Activated naive CD8-positive, alpha-beta T cell treated with anti-CD3 and anti-CD28 coated beads, Interleukin-2, amount 50 U/mL, for 24 hours (primary cell): Measurements from ENCODE around the gene KRT86.
A peak's percentile ranks its signal among the peaks of the same experiment; 100 is the strongest.
"Not testable (repeated sequence)": the region's sequence is repeated elsewhere in the genome, so short reads cannot be mapped to it uniquely, and the experiment has no call there.

ENCODE experiments used
- ATAC-seq: fragments of 150-1000 bp; cut with Tn5 transposase; one replicate; pipeline ENCODE4 v1.10.0; 2021
- DNase-seq: peaks from one replicate; pipeline ENCODE4 v3.0.0; 2021
- H3K27ac Mint-ChIP-seq: one replicate; pipeline ENCODE4 v1.8.0; 2021; ENCODE audit warnings: mild to moderate bottlenecking, mixed read lengths
- H3K27me3 Mint-ChIP-seq: one replicate; pipeline ENCODE4 v1.8.0; 2021; ENCODE audit warnings: mixed read lengths
- H3K36me3 Mint-ChIP-seq: one replicate; pipeline ENCODE4 v1.8.0; 2021; ENCODE audit warnings: low read depth, mixed read lengths
- H3K4me1 Mint-ChIP-seq: one replicate; pipeline ENCODE4 v1.8.0; 2021; ENCODE audit warnings: mixed read lengths
- H3K4me3 Mint-ChIP-seq: one replicate; pipeline ENCODE4 v1.8.0; 2021; ENCODE audit warnings: mild to moderate bottlenecking, moderate library complexity, mixed read lengths
- H3K9me3 Mint-ChIP-seq: one replicate; pipeline ENCODE4 v1.8.0; 2021; ENCODE audit warnings: mixed read lengths

Gene KRT86

GRCh38 chr12:52314511-52314910 is 40.1 kb downstream of the KRT86 start:
- Mint-ChIP-seq H3K4me3 (no peak overlapping the region), H3K36me3 (no peaks in the 10 kb centered on the region), H3K9me3 (no peaks in the 10 kb centered on the region), H3K27ac (no peak overlapping the region), H3K4me1 (no peaks in the 10 kb centered on the region), H3K27me3 (peaks cover 31% of the 10 kb centered on the region)
- DNase-seq (no peak), ATAC-seq (no peak)

- H3K27ac Mint-ChIP-seq, H3K9me3 Mint-ChIP-seq, H3K4me3 Mint-ChIP-seq, H3K36me3 Mint-ChIP-seq, H3K4me1 Mint-ChIP-seq, ATAC-seq: not testable (repeated sequence)
- peak; percentile 51 for DNase-seq
- peaks cover 26% of the 10 kb centered on the region for H3K27me3 Mint-ChIP-seq
These were observed 41.3 kb downstream of the KRT86 start for GRCh38 chr12:52315721-52316120.

GRCh38 chr12:52316290-52316689 is 41.8 kb downstream of the KRT86 start:
- Mint-ChIP-seq H3K27ac (no peak overlapping the region), H3K4me3 (no peak overlapping the region), H3K36me3 (no peaks in the 10 kb centered on the region), H3K4me1 (no peaks in the 10 kb centered on the region), H3K27me3 (peaks cover 23% of the 10 kb centered on the region), H3K9me3 (no peaks in the 10 kb centered on the region)
- ATAC-seq (no peak), DNase-seq (no peak)

GRCh38 chr12:52316701-52317100 is 42.3 kb downstream of the KRT86 start:
- no peak for ATAC-seq
- Mint-ChIP-seq H3K9me3 (no peaks in the 10 kb centered on the region), H3K36me3 (no peaks in the 10 kb centered on the region), H3K4me1 (no peaks in the 10 kb centered on the region), H3K27ac (no peak overlapping the region), H3K27me3 (peaks cover 18% of the 10 kb centered on the region), H3K4me3 (no peak overlapping the region)
- DNase-seq: no peak

GRCh38 chr12:52317468-52318052 is 43.1 kb downstream of the KRT86 start:
- Mint-ChIP-seq H3K4me3 (no peak overlapping the region), H3K9me3 (no peaks in the 10 kb centered on the region), H3K27me3 (peaks cover 12% of the 10 kb centered on the region), H3K4me1 (no peaks in the 10 kb centered on the region), H3K27ac (no peak overlapping the region), H3K36me3 (no peaks in the 10 kb centered on the region)
- ATAC-seq: no peak
- no peak for DNase-seq

- H3K27me3 Mint-ChIP-seq: peaks cover 8% of the 10 kb centered on the region
- no peak overlapping the region for H3K4me3 Mint-ChIP-seq
- DNase-seq: no peak
- no peak for ATAC-seq
- H3K9me3 Mint-ChIP-seq: no peaks in the 10 kb centered on the region
- H3K27ac Mint-ChIP-seq: no peak overlapping the region
- no peaks in the 10 kb centered on the region for H3K4me1 Mint-ChIP-seq
- no peaks in the 10 kb centered on the region for H3K36me3 Mint-ChIP-seq
These were observed 44.0 kb downstream of the KRT86 start for GRCh38 chr12:52318241-52318990.

- DNase-seq: no peak
- Mint-ChIP-seq H3K36me3 (no peaks in the 10 kb centered on the region), H3K27ac (no peak overlapping the region), H3K4me3 (no peak overlapping the region), H3K4me1 (no peaks in the 10 kb centered on the region), H3K27me3 (peaks cover 8% of the 10 kb centered on the region), H3K9me3 (no peaks in the 10 kb centered on the region)
- ATAC-seq: no peak
These were observed 44.7 kb downstream of the KRT86 start for GRCh38 chr12:52319097-52319496.

GRCh38 chr12:52320784-52321400 is 46.4 kb downstream of the KRT86 start, which contains the start of gene KRT83:
KRT83 (minus strand) TSS chr12:52321398; CDS start chr12:52321335, 63 bp downstream.
- Mint-ChIP-seq H3K9me3 (no peaks in the 10 kb centered on the region), H3K4me1 (no peaks in the 10 kb centered on the region), H3K27me3 (peaks cover 8% of the 10 kb centered on the region), H3K36me3 (no peaks in the 10 kb centered on the region), H3K4me3 (no peak within 1 kb of the TSS), H3K27ac (no peak within 1 kb of the TSS)
- no peak for ATAC-seq
- DNase-seq: no peak

GRCh38 chr12:52321418-52321817 is 47.0 kb downstream of the KRT86 start:
- H3K4me3 Mint-ChIP-seq: no peak overlapping the region
- H3K27me3 Mint-ChIP-seq: peaks cover 8% of the 10 kb centered on the region
- H3K36me3 Mint-ChIP-seq: no peaks in the 10 kb centered on the region
- no peak for DNase-seq
- H3K4me1 Mint-ChIP-seq: no peaks in the 10 kb centered on the region
- no peak overlapping the region for H3K27ac Mint-ChIP-seq
- no peaks in the 10 kb centered on the region for H3K9me3 Mint-ChIP-seq
- ATAC-seq: no peak

GRCh38 chr12:52322069-52322468 is 47.6 kb downstream of the KRT86 start:
- peaks cover 8% of the 10 kb centered on the region for H3K27me3 Mint-ChIP-seq
- no peak overlapping the region for H3K27ac Mint-ChIP-seq
- no peaks in the 10 kb centered on the region for H3K36me3 Mint-ChIP-seq

GRCh38 chr12:52323001-52323400 is 48.6 kb downstream of the KRT86 start:
- Mint-ChIP-seq H3K36me3 (no peaks in the 10 kb centered on the region), H3K9me3 (no peaks in the 10 kb centered on the region), H3K4me1 (peaks cover 8% of the 10 kb centered on the region), H3K4me3 (no peak overlapping the region), H3K27me3 (peaks cover 11% of the 10 kb centered on the region), H3K27ac (no peak overlapping the region)
- ATAC-seq: no peak
- DNase-seq: no peak

More at GRCh38 chr12:52322069-52322468, 47.6 kb downstream of the KRT86 start:
- Mint-ChIP-seq H3K9me3 (no peaks in the 10 kb centered on the region), H3K4me1 (peaks cover 2% of the 10 kb centered on the region), H3K4me3 (no peak overlapping the region)
- ATAC-seq (no peak), DNase-seq (no peak)

GRCh38 chr12:52323416-52324152 is 49.1 kb downstream of the KRT86 start:
- peaks cover 8% of the 10 kb centered on the region for H3K27me3 Mint-ChIP-seq
- no peak overlapping the region for H3K27ac Mint-ChIP-seq
- H3K36me3 Mint-ChIP-seq: no peaks in the 10 kb centered on the region
- H3K9me3 Mint-ChIP-seq: no peaks in the 10 kb centered on the region
- ATAC-seq (no peak), DNase-seq (no peak)
- H3K4me3 Mint-ChIP-seq: no peak overlapping the region
- peaks cover 8% of the 10 kb centered on the region for H3K4me1 Mint-ChIP-seq

GRCh38 chr12:52324153-52324444 is 49.7 kb downstream of the KRT86 start:
- H3K27ac Mint-ChIP-seq: no peak overlapping the region
- DNase-seq (no peak), ATAC-seq (no peak)
- no peaks in the 10 kb centered on the region for H3K36me3 Mint-ChIP-seq
- peaks cover 8% of the 10 kb centered on the region for H3K27me3 Mint-ChIP-seq
- H3K4me3 Mint-ChIP-seq: no peak overlapping the region
- H3K4me1 Mint-ChIP-seq: peaks cover 8% of the 10 kb centered on the region
- no peaks in the 10 kb centered on the region for H3K9me3 Mint-ChIP-seq

GRCh38 chr12:52327052-52327829 is 52.8 kb downstream of the KRT86 start:
- H3K27me3 Mint-ChIP-seq: peaks cover 7% of the 10 kb centered on the region
- H3K27ac Mint-ChIP-seq: no peak overlapping the region
- H3K4me3 Mint-ChIP-seq: no peak overlapping the region
- H3K36me3 Mint-ChIP-seq: no peaks in the 10 kb centered on the region
- ATAC-seq: peak; percentile 96
- peaks cover 8% of the 10 kb centered on the region for H3K4me1 Mint-ChIP-seq
- H3K9me3 Mint-ChIP-seq: no peaks in the 10 kb centered on the region
- DNase-seq: peak; percentile 77
